ENCODE measurements around the gene INF2.

- TF ChIP-seq CTCF (IDR thresholded peaks at IDR 0.05; ENCODE audit: insufficient read depth, low read depth, low read length) (no peak), EZH2 (IDR thresholded peaks at IDR 0.05; ENCODE audit: insufficient read depth, low read length) (no peak)
Observed at GRCh38 chr14:104691546-104692260, 2.3 kb downstream of the INF2 start.
